Activated CD8-positive, alpha-beta T cell treated with anti-CD3 and anti-CD28 coated beads for 36 hours (primary cell): ENCODE data around the gene MFSD2B. TPM values are rescaled to one million over a fixed set of nuclear protein-coding genes. Genes with fewer than 3 reads are reported as not detected.

Experiments
- ATAC-seq: fragments of 200-7000 bp; cut with Tn5 transposase; one replicate; pipeline ENCODE4 v1.10.0; 2021; ENCODE audit warnings: mild to moderate bottlenecking, moderate library complexity
- CTCF ChIA-PET: fragments of 350-600 bp; sonication (Branson Sonifier 250); formaldehyde crosslinking; loops from one replicate; lab custom pipeline; 2021; ENCODE audit warnings: antibody characterized with exemption; lab: Charles Lee
- POLR2A ChIA-PET: fragments of 350-600 bp; sonication (Branson Sonifier 250); formaldehyde crosslinking; loops from one replicate; lab custom pipeline; 2021; ENCODE audit warnings: antibody characterized with exemption; lab: Charles Lee
- DNase-seq: peaks from one replicate; pipeline ENCODE4 v3.0.0-alpha.2; 2020
- H3K27ac Mint-ChIP-seq: one replicate; pipeline ENCODE4 v1.8.0; 2021; ENCODE audit warnings: mild to moderate bottlenecking, mixed read lengths
- H3K27me3 Mint-ChIP-seq: one replicate; pipeline ENCODE4 v1.8.0; 2021; ENCODE audit warnings: mixed read lengths
- H3K36me3 Mint-ChIP-seq: one replicate; pipeline ENCODE4 v1.8.0; 2021; ENCODE audit warnings: low read depth, mixed read lengths
- H3K4me1 Mint-ChIP-seq: one replicate; pipeline ENCODE4 v1.8.0; 2021; ENCODE audit warnings: low read depth, mixed read lengths
- H3K4me3 Mint-ChIP-seq: one replicate; pipeline ENCODE4 v1.8.0; 2021; ENCODE audit warnings: mild to moderate bottlenecking, moderate library complexity, mixed read lengths
- H3K9me3 Mint-ChIP-seq: one replicate; pipeline ENCODE4 v1.8.0; 2021; ENCODE audit warnings: mixed read lengths
- intact Hi-C: fragments of 100-400 bp; cut with micrococcal nuclease; formaldehyde crosslinking; loops from one replicate; pipeline ENCODE4 v1.10.0; 2022
- total RNA-seq, 2 experiments: library from RNA; stranded (reverse); gene quantifications; one replicate each; pipeline ENCODE4 v1.2.3, GENCODE V29; 2021
- TF ChIP-seq, protein P1 (sequence below): fragments of 200-600 bp; IDR thresholded peaks from one replicate; pipeline ENCODE4 v1.8.0; 2022; ENCODE audit warnings: antibody characterized with exemption, mild to moderate bottlenecking

MFSD2B gene
- total RNA-seq, 2 experiments from 2014 or later, result 0.25 to 0.32 TPM

DNA sequence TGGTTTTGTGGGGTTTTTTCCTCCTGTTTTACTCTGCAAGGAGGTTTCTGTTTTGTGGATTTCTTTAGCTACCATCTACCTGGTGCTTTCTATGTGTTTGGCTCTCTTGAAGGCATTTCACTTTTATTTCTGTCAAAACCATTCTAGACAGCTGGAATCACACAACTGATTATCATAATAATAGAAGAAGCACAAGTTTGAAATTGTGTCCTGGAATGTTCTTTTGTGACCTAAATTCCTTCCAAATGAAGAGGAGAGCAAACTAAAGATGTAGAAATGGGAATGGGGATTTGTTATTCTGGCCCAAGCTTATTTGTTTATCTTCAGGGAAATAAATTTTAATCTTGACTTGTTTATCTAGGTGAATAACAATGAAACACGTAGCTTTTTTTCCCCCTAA is 17.0 kb upstream of the MFSD2B start:
- H3K27ac Mint-ChIP-seq, result no peak overlapping the region
- CTCF ChIA-PET, result interaction anchor here (1.1 to 1.5 kb wide), 2 partner anchors 90 to 92 kb away, joined by 4 read pairs; partner anchors contain the start of gene TP53I3
- no peaks in the 10 kb centered on the region for H3K9me3 Mint-ChIP-seq
- H3K36me3 Mint-ChIP-seq, result no peaks in the 10 kb centered on the region
- DNase-seq (no peak), ATAC-seq (no peak)
- no peaks in the 10 kb centered on the region for H3K27me3 Mint-ChIP-seq
- TF ChIP-seq, protein P1, sequence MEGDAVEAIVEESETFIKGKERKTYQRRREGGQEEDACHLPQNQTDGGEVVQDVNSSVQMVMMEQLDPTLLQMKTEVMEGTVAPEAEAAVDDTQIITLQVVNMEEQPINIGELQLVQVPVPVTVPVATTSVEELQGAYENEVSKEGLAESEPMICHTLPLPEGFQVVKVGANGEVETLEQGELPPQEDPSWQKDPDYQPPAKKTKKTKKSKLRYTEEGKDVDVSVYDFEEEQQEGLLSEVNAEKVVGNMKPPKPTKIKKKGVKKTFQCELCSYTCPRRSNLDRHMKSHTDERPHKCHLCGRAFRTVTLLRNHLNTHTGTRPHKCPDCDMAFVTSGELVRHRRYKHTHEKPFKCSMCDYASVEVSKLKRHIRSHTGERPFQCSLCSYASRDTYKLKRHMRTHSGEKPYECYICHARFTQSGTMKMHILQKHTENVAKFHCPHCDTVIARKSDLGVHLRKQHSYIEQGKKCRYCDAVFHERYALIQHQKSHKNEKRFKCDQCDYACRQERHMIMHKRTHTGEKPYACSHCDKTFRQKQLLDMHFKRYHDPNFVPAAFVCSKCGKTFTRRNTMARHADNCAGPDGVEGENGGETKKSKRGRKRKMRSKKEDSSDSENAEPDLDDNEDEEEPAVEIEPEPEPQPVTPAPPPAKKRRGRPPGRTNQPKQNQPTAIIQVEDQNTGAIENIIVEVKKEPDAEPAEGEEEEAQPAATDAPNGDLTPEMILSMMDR, result no peak
- POLR2A ChIA-PET, result no interaction called here
- H3K4me3 Mint-ChIP-seq, result no peak overlapping the region
- H3K4me1 Mint-ChIP-seq, result no peaks in the 10 kb centered on the region
- intact Hi-C loops, result no loop called here

DNA sequence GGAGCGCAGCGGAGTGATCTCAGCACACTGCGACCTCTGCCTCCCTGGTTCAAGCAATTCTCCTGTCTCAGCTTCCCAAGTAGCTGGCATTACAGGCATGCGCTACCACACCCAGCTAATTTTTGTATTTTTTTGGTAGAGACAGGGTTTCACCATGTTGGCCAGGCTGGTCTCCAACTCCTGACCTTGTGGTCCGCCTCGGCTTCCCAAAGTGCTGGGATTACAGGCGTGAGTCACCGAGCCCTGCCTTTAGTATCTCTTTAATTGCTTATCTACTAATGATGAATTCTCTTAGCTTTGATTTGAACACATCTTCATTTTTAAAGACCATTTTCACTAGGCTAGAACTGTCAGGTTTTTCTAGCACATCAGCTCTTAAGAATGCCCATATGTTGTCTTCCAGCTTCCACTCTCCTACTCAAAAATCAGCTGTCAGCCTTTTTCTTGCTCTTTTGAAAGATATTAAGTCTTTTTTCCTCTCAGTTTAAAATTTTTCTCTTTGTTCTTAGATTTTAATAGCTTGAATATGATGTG is 16.1 kb upstream of the MFSD2B start:
- Mint-ChIP-seq H3K4me3 (no peak overlapping the region), H3K4me1 (no peaks in the 10 kb centered on the region), H3K27ac (no peak overlapping the region), H3K27me3 (no peaks in the 10 kb centered on the region), H3K36me3 (no peaks in the 10 kb centered on the region), H3K9me3 (no peaks in the 10 kb centered on the region)
- TF ChIP-seq, protein P1, result no peak
- no peak for ATAC-seq
- intact Hi-C loops, result no loop called here
- ChIA-PET CTCF (interaction anchor here (0.7 to 1.1 kb wide), 3 partner anchors 66 to 91 kb away, joined by 3 to 4 read pairs (median 3); partner anchors contain the start of gene TP53I3), POLR2A (no interaction called here)
- no peak for DNase-seq

DNA sequence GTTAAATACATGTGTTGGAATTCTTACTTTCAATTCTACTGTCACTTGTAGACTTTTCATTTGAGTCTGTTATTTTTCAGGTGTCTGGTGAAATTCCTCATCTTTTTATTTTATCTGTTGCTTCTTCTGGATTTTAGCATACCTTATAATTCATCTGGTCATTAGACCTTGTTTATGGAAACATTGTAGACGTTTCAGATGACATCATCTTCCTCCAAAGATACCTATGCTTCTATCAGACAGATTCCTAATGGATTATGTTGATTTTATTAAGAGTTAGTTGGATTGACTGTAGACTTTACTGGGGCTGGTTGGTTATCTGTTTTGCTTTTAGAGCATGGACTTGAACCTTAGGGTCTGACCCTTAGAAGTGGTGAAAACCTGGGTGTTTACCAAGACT is 15.3 kb upstream of the MFSD2B start:
- POLR2A ChIA-PET, result no interaction called here
- Mint-ChIP-seq H3K4me1 (no peaks in the 10 kb centered on the region), H3K27ac (no peak overlapping the region), H3K9me3 (no peaks in the 10 kb centered on the region), H3K27me3 (no peaks in the 10 kb centered on the region), H3K36me3 (no peaks in the 10 kb centered on the region), H3K4me3 (no peak overlapping the region)
- CTCF ChIA-PET, result interaction anchor here (0.7 kb wide), 2 partner anchors 66 to 90 kb away, joined by 3 read pairs; partner anchors contain the start of gene TP53I3
- TF ChIP-seq, protein P1, result no peak
- ATAC-seq (no peak), DNase-seq (no peak)
- intact Hi-C loops, result no loop called here

DNA sequence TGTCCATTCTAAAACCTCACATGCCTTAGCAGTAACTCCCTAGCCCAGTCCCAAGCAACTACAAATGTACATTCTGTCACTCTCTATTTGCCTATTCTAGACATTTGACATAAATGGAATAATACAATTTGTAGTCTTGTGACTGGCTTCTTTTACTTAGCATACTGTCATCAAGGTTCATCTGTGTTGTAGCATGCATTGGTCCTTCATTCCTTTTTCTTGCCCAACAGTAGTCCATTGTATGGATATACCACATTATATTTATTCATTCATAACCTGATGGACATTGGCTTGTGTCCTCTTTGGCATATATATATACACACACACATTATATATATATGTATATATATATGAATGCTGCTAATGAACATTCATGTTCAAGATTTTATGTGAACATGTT is 2.2 kb upstream of the MFSD2B start:
- TF ChIP-seq, protein P1, result no peak
- Mint-ChIP-seq H3K27me3 (peaks cover 21% of the 10 kb centered on the region), H3K4me3 (no peak overlapping the region), H3K36me3 (no peaks in the 10 kb centered on the region), H3K27ac (no peak overlapping the region), H3K9me3 (no peaks in the 10 kb centered on the region), H3K4me1 (peaks cover 3% of the 10 kb centered on the region)
- ChIA-PET CTCF (interaction anchor here (0.9 kb wide), 1 partner anchor 183 kb away, joined by 3 read pairs; no protein-coding TSS in a partner anchor), POLR2A (interaction anchor here (1.1 kb wide), 1 partner anchor 40 kb away, joined by 3 read pairs; the partner anchor contains the start of gene WDCP)
- DNase-seq (no peak), ATAC-seq (no peak)
- intact Hi-C loops, result no loop called here

DNA sequence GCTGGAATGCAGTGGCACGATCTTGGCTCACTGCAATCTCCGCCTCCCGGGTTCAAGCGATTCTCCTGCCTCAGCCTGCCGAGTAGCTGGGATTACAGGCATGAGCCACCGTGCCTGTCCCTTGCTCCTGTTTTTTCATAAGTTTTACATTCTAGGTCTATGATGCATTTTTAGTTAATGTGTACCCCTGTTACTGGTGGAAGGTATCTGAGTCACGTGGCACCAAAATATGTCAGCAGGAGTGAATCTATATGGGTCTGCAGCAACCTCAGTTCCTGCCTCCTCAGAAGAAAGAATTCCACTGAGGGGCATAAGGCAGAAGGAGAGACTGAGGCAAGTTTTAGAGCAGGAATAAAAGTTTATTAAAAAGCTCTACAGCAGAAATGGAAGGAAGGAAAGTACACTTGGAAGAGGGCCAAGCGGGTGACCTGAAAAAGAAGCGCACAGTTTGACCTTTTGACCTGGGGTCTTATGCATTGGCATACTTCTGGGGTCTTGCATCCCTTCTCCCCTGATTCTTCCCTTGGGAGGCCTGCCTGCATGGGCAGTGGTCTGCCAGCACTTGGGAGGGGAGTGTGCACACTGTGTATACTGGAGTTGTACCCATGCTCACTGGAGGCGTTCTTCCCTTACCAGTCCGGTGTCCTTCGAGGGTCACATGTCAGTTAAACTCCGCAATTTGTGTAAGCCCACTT is 1.1 kb upstream of the MFSD2B start:
- intact Hi-C loops, result no loop called here
- ChIA-PET CTCF (no interaction called here), POLR2A (interaction anchor here (1.1 kb wide), 1 partner anchor 39 kb away, joined by 3 read pairs; the partner anchor contains the start of gene WDCP)
- no peak overlapping the region for H3K4me3 Mint-ChIP-seq
- peaks cover 3% of the 10 kb centered on the region for H3K4me1 Mint-ChIP-seq
- no peak for ATAC-seq
- no peak overlapping the region for H3K27ac Mint-ChIP-seq
- no peak for DNase-seq
- H3K9me3 Mint-ChIP-seq, result no peaks in the 10 kb centered on the region
- TF ChIP-seq, protein P1, result no peak
- peaks cover 23% of the 10 kb centered on the region for H3K27me3 Mint-ChIP-seq
- H3K36me3 Mint-ChIP-seq, result no peaks in the 10 kb centered on the region
